Activated naive CD8-positive, alpha-beta T cell treated with anti-CD3 and anti-CD28 coated beads, Interleukin-2, amount 10 ng/mL, durations not matched to agents 7 days and 5 days (primary cell): Measurements from ENCODE around the gene OSBPL1A. TPM values are rescaled to one million over a fixed set of nuclear protein-coding genes. Genes with fewer than 3 reads are reported as not detected.
"Not testable (repeated sequence)": the region's sequence is repeated elsewhere in the genome, so short reads cannot be mapped to it uniquely, and the experiment has no call there.

ENCODE experiments used
- ATAC-seq: fragments of 150-1000 bp; cut with Tn5 transposase; one replicate; pipeline ENCODE4 v1.10.0; 2021; ENCODE audit warnings: low read depth, moderate library complexity
- POLR2A ChIA-PET: fragments of 350-600 bp; sonication (Branson Sonifier 250); formaldehyde crosslinking; loops from one replicate; lab custom pipeline; 2021; ENCODE audit warnings: antibody characterized with exemption; lab: Charles Lee
- DNase-seq: peaks from one replicate; pipeline ENCODE4 v3.0.0; 2021
- H3K27ac Mint-ChIP-seq: one replicate; pipeline ENCODE4 v1.8.0; 2022; ENCODE audit warnings: mild to moderate bottlenecking, mixed read lengths
- H3K27me3 Mint-ChIP-seq: one replicate; pipeline ENCODE4 v1.8.0; 2022; ENCODE audit warnings: mild to moderate bottlenecking, moderate library complexity, mixed read lengths
- H3K36me3 Mint-ChIP-seq: one replicate; pipeline ENCODE4 v1.8.0; 2021; ENCODE audit warnings: mild to moderate bottlenecking, mixed read lengths
- H3K4me1 Mint-ChIP-seq: one replicate; pipeline ENCODE4 v1.8.0; 2021; ENCODE audit warnings: mixed read lengths
- H3K4me3 Mint-ChIP-seq: one replicate; pipeline ENCODE4 v1.8.0; 2022; ENCODE audit warnings: mild to moderate bottlenecking, moderate library complexity, mixed read lengths
- H3K9me3 Mint-ChIP-seq: one replicate; pipeline ENCODE4 v1.8.0; 2021; ENCODE audit warnings: mixed read lengths
- total RNA-seq, 2 experiments: library from RNA; stranded (reverse); gene quantifications; one replicate each; pipeline ENCODE4 v1.2.3, GENCODE V29; 2021

The OSBPL1A gene
- total RNA-seq, 2 experiments from 2014 or later: 1.0 to 1.2 TPM

DNA sequence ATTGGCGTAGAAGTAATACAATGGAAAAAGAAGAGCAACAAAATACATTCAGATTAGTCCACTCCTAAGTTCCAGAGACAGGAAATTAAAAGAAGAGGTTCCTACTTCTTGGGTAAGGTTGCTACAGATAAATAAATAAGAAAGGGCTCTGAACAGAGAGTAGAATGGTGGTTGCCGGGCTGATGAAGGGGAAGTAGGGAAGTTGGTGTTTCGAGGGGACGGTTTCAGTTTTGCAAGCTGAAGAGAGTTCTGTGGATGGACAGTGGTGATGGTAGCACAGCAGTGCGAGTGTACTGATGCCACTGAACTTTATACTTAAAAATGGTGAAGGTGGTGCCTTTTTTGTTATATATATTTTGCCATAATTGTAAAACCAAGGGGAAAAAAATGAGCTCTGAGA is 210.6 kb downstream of the OSBPL1A start:
- Mint-ChIP-seq H3K4me3 (no peak overlapping the region), H3K27ac (no peak overlapping the region)
- POLR2A ChIA-PET: no interaction called here

DNA sequence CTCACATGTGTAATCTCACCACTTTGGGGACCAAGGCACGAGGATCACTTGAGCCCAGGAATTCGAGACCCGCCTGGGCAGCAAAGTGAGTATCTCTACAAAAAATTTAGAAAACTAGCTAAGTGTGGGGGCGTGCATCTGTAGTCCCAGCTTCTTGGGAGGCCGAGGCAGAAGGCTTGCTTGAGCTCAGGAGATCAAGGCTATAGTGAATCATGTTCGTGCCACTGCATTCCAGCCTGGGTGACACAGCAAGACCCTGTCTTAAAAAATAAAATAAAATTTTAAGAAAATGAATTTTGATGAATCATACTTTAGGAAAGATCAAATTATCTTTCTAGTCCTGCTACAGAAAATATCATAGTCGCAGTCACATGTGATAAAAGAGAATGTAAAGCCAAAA is 211.8 kb downstream of the OSBPL1A start:
- Mint-ChIP-seq H3K27me3 (peaks cover 17% of the 10 kb centered on the region), H3K27ac (no peak overlapping the region), H3K4me1 (no peaks in the 10 kb centered on the region), H3K36me3 (no peaks in the 10 kb centered on the region), H3K4me3 (no peak overlapping the region), H3K9me3 (no peaks in the 10 kb centered on the region)
- no peak for ATAC-seq
- DNase-seq: no peak
- POLR2A ChIA-PET: no interaction called here

More for the DNA sequence above, 210.6 kb downstream of the OSBPL1A start:
- Mint-ChIP-seq H3K36me3 (no peaks in the 10 kb centered on the region), H3K4me1 (no peaks in the 10 kb centered on the region), H3K27me3 (peaks cover 20% of the 10 kb centered on the region), H3K9me3 (no peaks in the 10 kb centered on the region)
- DNase-seq (no peak), ATAC-seq (no peak)

DNA sequence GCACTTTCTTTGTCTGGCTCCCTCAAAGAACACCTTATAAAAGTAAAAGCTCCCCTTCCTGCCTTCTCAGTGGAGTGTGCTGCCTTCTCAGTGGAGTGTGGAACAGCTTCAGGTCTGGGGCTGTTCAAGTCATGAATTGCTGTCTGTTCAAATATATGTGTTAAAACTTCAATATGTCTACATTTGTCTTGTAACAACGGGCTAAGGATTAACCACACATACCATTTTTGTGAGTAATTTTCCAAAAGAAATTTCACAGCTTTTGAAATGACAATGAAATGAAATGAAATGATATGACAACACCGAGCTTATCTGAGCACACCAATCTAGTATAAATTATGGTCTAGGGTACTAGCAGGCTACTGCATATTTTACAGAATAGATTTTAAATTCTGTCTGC is 215.8 kb downstream of the OSBPL1A start:
- H3K27ac Mint-ChIP-seq: no peak overlapping the region
- ATAC-seq (no peak), DNase-seq (no peak)
- POLR2A ChIA-PET: no interaction called here
- H3K9me3 Mint-ChIP-seq: no peaks in the 10 kb centered on the region
- H3K36me3 Mint-ChIP-seq: no peaks in the 10 kb centered on the region
- H3K27me3 Mint-ChIP-seq: peaks cover 6% of the 10 kb centered on the region
- H3K4me3 Mint-ChIP-seq: no peak overlapping the region
- H3K4me1 Mint-ChIP-seq: no peaks in the 10 kb centered on the region

DNA sequence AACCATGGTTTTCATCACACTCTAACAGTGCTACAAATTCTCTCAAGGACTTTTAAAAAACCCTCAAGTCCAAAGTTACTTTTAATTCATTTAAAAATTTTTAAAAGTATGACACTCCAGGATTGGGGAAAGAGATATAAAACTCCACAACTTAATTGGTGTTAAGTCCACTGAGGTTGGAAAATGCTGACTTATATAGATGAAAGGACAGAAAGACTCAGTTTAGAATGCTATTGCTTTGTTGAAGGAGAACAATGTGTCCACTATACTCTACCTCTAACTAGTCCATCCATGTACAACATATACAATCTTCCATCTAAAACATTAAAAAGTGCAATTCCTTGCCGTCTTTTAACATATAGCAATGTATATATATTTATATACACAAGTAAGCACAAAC is 217.6 kb downstream of the OSBPL1A start:
- no peaks in the 10 kb centered on the region for H3K4me1 Mint-ChIP-seq
- no peak overlapping the region for H3K4me3 Mint-ChIP-seq
- POLR2A ChIA-PET: no interaction called here
- H3K27ac Mint-ChIP-seq: no peak overlapping the region
- H3K36me3 Mint-ChIP-seq: no peaks in the 10 kb centered on the region
- no peaks in the 10 kb centered on the region for H3K9me3 Mint-ChIP-seq
- no peak for DNase-seq
- H3K27me3 Mint-ChIP-seq: peaks cover 4% of the 10 kb centered on the region
- no peak for ATAC-seq

DNA sequence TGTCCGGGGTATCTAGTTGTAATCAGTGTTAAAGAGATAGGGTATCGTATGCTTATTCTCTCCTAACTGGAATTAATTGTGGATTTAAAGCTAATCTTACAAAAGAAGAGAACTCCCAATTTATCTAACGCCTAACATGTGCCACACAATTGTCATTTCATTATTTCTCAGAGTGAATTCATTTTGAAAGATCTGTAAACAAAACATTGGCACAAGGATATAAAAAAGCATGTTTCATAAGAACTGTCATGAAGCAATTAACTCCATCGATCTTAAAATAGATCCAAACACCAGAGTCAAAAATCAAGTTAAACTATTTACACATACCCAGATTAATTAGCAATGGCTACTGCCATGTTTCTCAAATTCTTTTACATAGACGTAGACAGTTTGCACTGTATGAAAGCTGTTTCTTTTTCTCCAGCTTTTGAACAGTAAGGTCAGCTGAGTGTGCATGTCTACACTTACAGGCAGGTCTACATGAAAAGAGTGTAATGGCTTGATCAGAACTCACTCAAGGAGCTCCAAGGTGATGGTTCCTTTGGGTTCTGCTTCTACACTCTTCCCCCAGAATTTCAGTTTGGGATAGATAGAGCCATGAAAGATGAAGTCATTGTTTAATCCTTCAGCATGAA is 220.0 kb downstream of the OSBPL1A start:
- ATAC-seq: no peak
- no peak for DNase-seq
- no peaks in the 10 kb centered on the region for H3K36me3 Mint-ChIP-seq
- H3K27ac Mint-ChIP-seq: no peak overlapping the region
- POLR2A ChIA-PET: no interaction called here
- no peaks in the 10 kb centered on the region for H3K9me3 Mint-ChIP-seq
- peaks cover 2% of the 10 kb centered on the region for H3K27me3 Mint-ChIP-seq
- H3K4me3 Mint-ChIP-seq: no peak overlapping the region
- no peaks in the 10 kb centered on the region for H3K4me1 Mint-ChIP-seq

DNA sequence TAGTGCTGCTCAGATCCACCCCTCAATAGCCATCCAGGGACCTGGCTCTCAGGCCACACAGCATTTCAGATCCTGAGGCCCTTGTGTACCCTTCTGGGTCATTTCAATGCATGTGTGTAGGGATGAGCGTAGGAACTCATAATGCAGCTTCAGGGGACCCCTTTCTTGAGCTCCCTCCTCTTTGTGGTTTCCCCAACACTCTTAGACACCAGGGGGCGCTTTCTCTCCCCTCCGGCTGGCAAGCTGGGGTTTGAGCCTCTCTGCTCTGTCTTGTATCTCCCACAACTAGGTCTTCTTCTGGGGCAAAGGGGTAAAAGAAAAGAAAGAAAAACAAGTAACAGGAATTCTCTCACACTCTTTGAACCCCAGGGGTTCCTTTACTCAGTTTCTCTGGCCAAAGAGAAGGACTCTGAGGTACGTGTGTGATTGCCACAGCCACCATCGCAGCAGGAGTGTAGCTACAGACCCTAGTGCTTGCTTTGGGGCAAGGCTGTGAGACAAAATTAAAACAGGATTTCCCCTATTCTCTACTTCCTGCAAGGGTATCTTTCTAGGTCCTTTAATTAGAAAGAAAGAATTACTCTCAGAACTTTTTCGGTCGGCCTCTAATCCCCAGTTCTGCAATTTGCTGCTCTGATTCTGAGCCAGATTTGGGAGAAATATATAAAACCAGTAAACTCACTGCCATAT is 220.8 kb downstream of the OSBPL1A start:
- Mint-ChIP-seq H3K9me3 (no peaks in the 10 kb centered on the region), H3K27me3 (peaks cover 2% of the 10 kb centered on the region), H3K4me1 (no peaks in the 10 kb centered on the region), H3K4me3 (no peak overlapping the region), H3K36me3 (no peaks in the 10 kb centered on the region), H3K27ac (no peak overlapping the region)
- POLR2A ChIA-PET: no interaction called here
- DNase-seq (peak; percentile 33), ATAC-seq (no peak)

DNA sequence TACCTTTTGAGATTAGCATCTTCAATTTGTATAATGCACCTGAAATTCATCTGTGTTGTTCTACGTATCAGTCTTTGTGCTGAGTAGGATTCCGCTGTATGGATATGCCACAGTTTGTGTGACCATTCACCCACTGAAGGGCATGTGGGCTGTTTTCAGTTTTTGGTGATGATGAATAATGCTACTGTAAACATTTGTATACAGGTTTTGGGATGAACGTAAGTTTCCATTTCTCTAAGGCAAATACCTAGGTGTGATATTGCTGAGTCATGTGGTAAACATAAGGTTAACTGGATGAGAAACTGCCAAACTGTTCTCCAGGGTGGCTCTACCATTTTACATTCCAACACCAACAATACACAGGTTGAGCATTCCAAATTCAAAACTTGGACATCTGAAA is 223.6 kb downstream of the OSBPL1A start:
- ATAC-seq (no peak), DNase-seq (no peak)
- Mint-ChIP-seq H3K36me3 (no peaks in the 10 kb centered on the region), H3K27ac (no peak overlapping the region), H3K9me3 (no peaks in the 10 kb centered on the region), H3K4me3 (no peak overlapping the region), H3K27me3 (peaks cover 2% of the 10 kb centered on the region), H3K4me1 (no peaks in the 10 kb centered on the region)
- POLR2A ChIA-PET: no interaction called here

DNA sequence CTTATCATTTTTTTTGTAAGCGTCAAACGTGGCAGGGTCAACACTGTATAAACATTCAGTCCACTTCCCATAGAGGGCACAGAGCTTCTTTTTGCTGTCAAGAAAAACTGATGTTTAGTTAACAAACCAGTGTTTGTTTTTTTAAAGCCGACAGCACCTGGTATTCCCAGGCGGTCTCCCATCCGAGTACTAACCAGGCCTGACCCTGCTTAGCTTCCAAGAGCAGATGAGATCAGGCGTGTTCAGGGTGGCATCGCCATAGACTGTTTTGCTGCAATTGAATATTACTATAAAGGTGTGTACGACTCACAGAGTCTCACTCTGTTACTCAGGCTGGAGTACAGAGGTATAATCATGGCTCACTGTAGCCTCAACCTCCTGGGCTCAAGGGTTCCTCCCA is 227.3 kb downstream of the OSBPL1A start:
- POLR2A ChIA-PET: no interaction called here
- no peaks in the 10 kb centered on the region for H3K9me3 Mint-ChIP-seq
- ATAC-seq (no peak), DNase-seq (no peak)
- H3K27me3 Mint-ChIP-seq: no peaks in the 10 kb centered on the region
- H3K36me3 Mint-ChIP-seq: no peaks in the 10 kb centered on the region
- no peak overlapping the region for H3K4me3 Mint-ChIP-seq
- H3K27ac Mint-ChIP-seq: no peak overlapping the region
- H3K4me1 Mint-ChIP-seq: no peaks in the 10 kb centered on the region

DNA sequence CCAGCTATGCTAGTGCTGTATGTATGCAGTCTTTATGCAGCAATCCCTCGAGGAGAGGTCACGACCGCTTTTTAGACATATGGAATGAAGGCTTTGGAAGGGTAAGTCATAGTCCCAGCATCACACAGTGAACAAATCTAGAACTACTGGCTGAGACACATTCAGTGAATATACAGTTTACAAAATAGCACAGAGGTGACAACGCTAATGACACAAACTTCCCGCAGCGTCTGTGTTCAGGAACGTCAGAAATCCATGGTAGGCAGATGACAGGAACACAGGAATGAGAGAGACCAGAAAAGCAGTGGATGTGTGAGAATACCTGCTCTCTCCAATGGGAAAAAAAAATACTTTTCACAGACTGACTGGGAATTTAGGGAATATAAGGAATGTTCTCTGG is 229.1 kb downstream of the OSBPL1A start:
- Mint-ChIP-seq H3K9me3 (no peaks in the 10 kb centered on the region), H3K27me3 (no peaks in the 10 kb centered on the region), H3K27ac (no peak overlapping the region), H3K4me3 (no peak overlapping the region), H3K36me3 (no peaks in the 10 kb centered on the region), H3K4me1 (no peaks in the 10 kb centered on the region)
- no peak for DNase-seq
- ATAC-seq: no peak
- POLR2A ChIA-PET: no interaction called here

DNA sequence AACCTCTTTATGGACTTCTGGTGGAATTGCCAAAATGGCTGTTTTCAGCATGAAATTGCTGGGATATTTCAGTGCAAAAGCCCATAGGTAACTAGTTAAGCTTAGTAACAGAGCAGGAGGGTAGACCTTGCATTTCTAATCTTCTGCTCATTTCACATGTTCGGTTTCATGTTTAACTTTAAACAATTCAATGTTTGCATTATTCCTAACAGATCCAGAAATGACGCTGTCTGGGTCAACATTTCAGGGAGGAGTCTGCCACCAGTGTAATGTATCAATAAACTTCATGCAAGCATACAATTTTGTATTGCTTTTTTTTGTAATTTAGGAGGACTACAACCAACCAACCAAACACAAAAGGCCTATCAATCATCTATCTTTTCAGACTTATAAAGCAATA is 236.3 kb downstream of the OSBPL1A start:
- no peak for ATAC-seq
- no peak for DNase-seq
- Mint-ChIP-seq H3K4me3 (no peak overlapping the region), H3K9me3 (no peaks in the 10 kb centered on the region), H3K4me1 (no peaks in the 10 kb centered on the region), H3K27ac (no peak overlapping the region), H3K27me3 (no peaks in the 10 kb centered on the region), H3K36me3 (no peaks in the 10 kb centered on the region)
- POLR2A ChIA-PET: no interaction called here

DNA sequence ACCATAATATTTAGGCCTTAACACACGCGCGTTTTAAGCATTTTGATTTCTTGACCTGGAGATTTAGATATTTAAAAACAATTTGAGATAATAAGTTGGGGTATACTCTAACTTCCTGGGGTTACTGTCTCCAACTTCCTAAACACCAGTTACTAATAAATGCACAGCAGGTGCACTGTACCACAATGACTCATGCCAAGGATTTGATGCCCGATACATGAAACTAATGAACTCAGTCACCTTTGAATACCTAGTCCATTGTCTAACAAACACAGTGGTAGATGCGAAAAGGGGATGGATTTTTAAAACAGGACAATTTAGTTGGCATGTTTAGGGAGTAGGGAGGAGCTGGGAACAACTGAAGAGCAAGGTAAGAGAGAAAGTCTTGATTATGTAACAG is 237.5 kb downstream of the OSBPL1A start:
- Mint-ChIP-seq H3K36me3 (no peaks in the 10 kb centered on the region), H3K4me3 (no peak overlapping the region), H3K9me3 (no peaks in the 10 kb centered on the region), H3K27me3 (peaks cover 2% of the 10 kb centered on the region), H3K4me1 (no peaks in the 10 kb centered on the region), H3K27ac (no peak overlapping the region)
- POLR2A ChIA-PET: no interaction called here
- no peak for DNase-seq
- no peak for ATAC-seq

DNA sequence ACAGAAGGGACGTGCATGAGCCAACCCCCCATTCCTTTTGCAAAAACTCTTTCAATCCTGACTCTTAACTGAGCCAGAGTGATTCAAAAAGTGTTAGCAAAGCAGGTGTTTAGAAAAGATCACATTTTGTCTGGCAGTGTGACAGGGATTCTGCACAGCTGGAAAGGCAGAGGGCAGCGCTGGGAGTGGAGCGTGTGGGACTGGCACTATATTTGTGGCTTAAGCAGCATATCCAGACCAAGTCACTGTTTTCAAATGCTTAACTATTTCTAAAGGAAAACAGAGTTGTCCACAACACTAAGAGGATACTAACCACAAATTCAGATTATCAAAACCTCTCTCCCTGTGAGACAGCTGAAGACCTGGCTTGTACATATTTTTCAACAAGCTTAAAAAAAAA is 239.8 kb downstream of the OSBPL1A start:
- Mint-ChIP-seq H3K9me3 (no peaks in the 10 kb centered on the region), H3K27me3 (peaks cover 2% of the 10 kb centered on the region), H3K4me3 (no peak overlapping the region), H3K36me3 (no peaks in the 10 kb centered on the region), H3K27ac (no peak overlapping the region), H3K4me1 (no peaks in the 10 kb centered on the region)
- DNase-seq (no peak), ATAC-seq (no peak)
- POLR2A ChIA-PET: no interaction called here

DNA sequence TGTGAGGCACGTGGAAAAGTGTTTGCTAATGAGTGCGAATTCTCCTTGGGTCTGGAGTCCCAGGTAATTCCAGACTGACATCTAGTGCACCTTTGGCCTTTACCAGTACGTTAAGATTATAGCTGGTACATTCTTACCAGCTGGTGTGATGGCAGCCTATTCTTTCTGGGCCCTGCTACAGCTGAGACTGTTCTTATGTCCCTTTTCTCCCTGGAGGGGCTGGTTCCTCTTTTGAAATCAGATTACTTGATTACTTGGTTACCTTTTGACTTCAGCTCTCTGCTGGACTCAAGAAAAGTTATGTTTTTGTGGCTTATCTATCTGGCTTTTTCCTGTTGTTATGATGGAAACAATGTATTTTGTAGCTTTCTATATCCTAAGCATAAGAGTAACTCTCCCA is 244.2 kb downstream of the OSBPL1A start:
- Mint-ChIP-seq H3K27ac (no peak overlapping the region), H3K36me3 (no peaks in the 10 kb centered on the region), H3K9me3 (no peaks in the 10 kb centered on the region), H3K4me1 (no peaks in the 10 kb centered on the region), H3K4me3 (no peak overlapping the region), H3K27me3 (peaks cover 6% of the 10 kb centered on the region)
- ATAC-seq (no peak), DNase-seq (no peak)
- POLR2A ChIA-PET: no interaction called here

DNA sequence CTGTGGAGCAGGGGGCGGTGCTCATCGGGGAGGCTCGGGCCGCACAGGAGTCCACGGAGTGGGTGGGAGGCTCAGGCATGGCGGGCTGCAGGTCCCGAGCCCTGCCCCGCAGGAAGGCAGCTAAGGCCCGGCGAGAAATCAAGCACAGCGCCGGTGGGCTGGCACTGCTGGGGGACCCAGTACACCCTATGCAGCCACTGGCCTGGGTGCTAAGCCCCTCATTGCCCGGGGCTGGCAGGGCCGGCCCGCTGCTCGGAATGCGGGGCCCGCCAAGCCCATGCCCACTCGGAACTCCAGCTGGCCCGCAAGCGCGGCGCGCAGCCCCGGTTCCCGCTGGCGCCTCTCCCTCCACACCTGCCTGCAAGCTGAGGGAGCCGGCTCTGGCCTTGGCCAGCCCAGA is 248.0 kb downstream of the OSBPL1A start:
- peaks cover 14% of the 10 kb centered on the region for H3K27me3 Mint-ChIP-seq
- H3K4me1 Mint-ChIP-seq, H3K9me3 Mint-ChIP-seq, H3K36me3 Mint-ChIP-seq, H3K4me3 Mint-ChIP-seq, H3K27ac Mint-ChIP-seq, DNase-seq, ATAC-seq: not testable (repeated sequence)
- POLR2A ChIA-PET: interaction anchor here (0.6 kb wide), 1 partner anchor 122 kb away, joined by 4 read pairs; no protein-coding TSS in a partner anchor
